ENCODE results near the gene SNX4. TPM values are rescaled to one million over a fixed set of nuclear protein-coding genes. Genes with fewer than 3 reads are reported as not detected.

The SNX4 gene
- total and polyA plus RNA-seq, 3 donors from 2014 or later, result 22.8 to 67.2 (median 60.7) TPM

DNA sequence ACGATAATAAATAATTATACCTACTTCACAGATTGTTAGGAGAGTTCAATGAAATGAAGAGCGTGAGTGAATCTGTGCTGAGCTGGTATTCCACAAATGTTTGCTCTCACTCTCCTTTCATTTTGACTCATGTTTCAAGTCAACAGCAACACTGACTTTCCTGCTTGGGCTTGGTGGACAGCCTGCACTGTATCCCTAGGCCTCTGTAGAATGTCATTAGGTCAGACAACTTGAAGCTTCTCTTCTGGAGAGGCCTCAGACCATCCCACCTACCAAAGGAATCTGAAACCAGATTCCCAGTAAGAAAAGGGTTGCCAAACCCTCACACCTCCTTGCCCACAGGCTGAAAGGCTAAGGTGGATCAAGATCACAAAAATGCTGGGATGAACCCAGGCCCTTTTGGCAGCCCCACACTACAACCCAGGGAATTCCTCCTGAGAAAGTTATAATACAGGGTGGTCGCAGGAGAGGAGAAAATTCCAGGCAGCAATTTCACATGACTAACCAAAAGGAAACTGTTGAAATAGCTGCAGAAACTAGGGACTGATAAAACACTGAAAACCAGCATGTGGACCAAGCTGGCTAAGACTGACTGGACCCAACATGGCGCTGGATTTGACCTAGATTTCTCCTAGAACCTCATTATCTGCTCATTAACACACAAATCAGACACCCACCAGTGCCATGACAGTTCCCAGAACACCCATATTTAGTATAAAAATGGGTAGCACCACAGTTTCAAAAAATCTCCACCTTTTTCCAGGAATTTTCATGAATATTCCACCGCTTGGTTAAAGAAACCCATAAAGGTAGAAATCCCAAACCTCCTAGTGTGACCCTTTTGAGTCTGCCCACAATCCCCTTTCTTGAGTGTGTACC lies 87.9 kb downstream of the SNX4 start:
- no peak overlapping the region for H3K4me3 ChIP-seq
- intact Hi-C loops (cut with DNase I; ENCODE audit: low total_unique reads), result loop anchor here (10.0 kb wide), 1 partner anchor 667 kb away; no protein-coding TSS in a partner anchor
- TF ChIP-seq, protein P1, sequence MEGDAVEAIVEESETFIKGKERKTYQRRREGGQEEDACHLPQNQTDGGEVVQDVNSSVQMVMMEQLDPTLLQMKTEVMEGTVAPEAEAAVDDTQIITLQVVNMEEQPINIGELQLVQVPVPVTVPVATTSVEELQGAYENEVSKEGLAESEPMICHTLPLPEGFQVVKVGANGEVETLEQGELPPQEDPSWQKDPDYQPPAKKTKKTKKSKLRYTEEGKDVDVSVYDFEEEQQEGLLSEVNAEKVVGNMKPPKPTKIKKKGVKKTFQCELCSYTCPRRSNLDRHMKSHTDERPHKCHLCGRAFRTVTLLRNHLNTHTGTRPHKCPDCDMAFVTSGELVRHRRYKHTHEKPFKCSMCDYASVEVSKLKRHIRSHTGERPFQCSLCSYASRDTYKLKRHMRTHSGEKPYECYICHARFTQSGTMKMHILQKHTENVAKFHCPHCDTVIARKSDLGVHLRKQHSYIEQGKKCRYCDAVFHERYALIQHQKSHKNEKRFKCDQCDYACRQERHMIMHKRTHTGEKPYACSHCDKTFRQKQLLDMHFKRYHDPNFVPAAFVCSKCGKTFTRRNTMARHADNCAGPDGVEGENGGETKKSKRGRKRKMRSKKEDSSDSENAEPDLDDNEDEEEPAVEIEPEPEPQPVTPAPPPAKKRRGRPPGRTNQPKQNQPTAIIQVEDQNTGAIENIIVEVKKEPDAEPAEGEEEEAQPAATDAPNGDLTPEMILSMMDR (IDR thresholded peaks at IDR 0.05), result no peak
- no peak for TF ChIP-seq POLR2A (IDR thresholded peaks at IDR 0.05)
- H3K9me3 ChIP-seq, result no peaks in the 10 kb centered on the region
- H3K27me3 ChIP-seq, result no peaks in the 10 kb centered on the region
- H3K27ac ChIP-seq, result no peak overlapping the region
- no peaks in the 10 kb centered on the region for H3K4me1 ChIP-seq
- no peaks in the 10 kb centered on the region for H3K36me3 ChIP-seq (ENCODE audit: low read depth, missing control alignments)
- 94 to 95% methylated on average over 5 of the region's 5 CpGs for WGBS, 2 donors
- DNase-seq, result no peak

DNA sequence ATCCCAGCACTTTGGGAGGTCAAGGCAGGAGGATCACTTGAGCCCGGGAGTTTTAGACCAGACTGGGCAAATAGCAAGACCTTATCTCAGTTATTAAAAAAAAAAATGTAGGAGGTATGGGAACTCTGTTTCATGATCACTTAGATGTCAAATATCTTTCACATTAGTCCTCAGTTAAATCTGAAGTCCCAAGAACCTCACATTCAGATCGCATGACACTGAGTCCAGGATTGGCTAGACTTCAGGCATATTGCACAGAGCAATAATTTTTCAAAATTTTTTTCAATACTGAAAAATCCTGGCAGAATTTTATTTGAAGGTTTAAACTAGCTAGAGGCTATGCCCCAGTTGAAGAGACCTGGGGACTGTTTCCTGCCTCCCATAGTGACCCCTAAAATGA lies 88.6 kb downstream of the SNX4 start:
- DNase-seq, result no peak
- WGBS, 2 donors, result 94 to 95% methylated on average over 2 of the region's 2 CpGs

DNA sequence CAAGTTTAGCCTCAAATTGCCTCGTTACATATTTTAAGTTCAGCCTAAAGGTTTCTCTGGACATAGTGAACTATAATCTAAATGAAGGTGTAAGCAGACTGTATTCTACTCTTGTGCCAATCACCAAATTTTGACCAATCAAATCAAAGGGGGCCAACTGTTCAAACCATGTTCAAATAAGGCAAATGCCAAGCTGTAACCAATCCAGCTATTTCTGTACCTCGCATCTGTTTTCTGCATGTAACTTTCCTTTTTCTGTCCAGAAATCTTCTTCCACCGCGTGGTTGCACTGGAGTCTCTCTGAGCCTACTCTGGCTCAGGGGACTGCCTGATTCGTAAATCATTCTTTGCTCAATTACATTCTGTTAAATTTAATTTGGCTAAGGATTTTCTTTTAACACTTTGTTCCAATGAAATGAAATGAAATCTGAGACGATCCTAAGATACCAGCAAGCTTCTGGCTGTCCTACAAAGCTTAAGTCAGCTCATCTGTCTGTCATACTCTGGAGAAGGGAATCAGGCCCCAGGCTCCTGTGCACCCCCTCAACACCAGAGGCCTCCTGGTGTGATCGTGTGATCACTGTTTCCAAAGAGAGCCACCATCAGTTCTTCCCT lies 91.7 kb downstream of the SNX4 start:
- intact Hi-C loops (cut with DNase I; ENCODE audit: low total_unique reads), result no loop called here
- WGBS, 2 donors, result 79 to 82% methylated on average over 7 of the region's 7 CpGs
- no peak for DNase-seq
- TF ChIP-seq POLR2A (IDR thresholded peaks at IDR 0.05), result no peak
- TF ChIP-seq, protein P1 (IDR thresholded peaks at IDR 0.05), result no peak
- no peak overlapping the region for H3K4me3 ChIP-seq
- H3K27me3 ChIP-seq, result no peaks in the 10 kb centered on the region
- no peak overlapping the region for H3K27ac ChIP-seq
- H3K4me1 ChIP-seq, result no peaks in the 10 kb centered on the region
- H3K36me3 ChIP-seq (ENCODE audit: low read depth, missing control alignments), result no peaks in the 10 kb centered on the region
- no peaks in the 10 kb centered on the region for H3K9me3 ChIP-seq

More for the DNA sequence above, 88.6 kb downstream of the SNX4 start:
- no peak overlapping the region for H3K4me3 ChIP-seq
- no peaks in the 10 kb centered on the region for H3K36me3 ChIP-seq (ENCODE audit: low read depth, missing control alignments)
- TF ChIP-seq, protein P1 (IDR thresholded peaks at IDR 0.05), result no peak
- no peak for TF ChIP-seq POLR2A (IDR thresholded peaks at IDR 0.05)
- H3K27ac ChIP-seq, result no peak overlapping the region
- no peaks in the 10 kb centered on the region for H3K4me1 ChIP-seq
- intact Hi-C loops (cut with DNase I; ENCODE audit: low total_unique reads), result loop anchor here (10.0 kb wide), 1 partner anchor 667 kb away; no protein-coding TSS in a partner anchor
- H3K27me3 ChIP-seq, result no peaks in the 10 kb centered on the region
- no peaks in the 10 kb centered on the region for H3K9me3 ChIP-seq

DNA sequence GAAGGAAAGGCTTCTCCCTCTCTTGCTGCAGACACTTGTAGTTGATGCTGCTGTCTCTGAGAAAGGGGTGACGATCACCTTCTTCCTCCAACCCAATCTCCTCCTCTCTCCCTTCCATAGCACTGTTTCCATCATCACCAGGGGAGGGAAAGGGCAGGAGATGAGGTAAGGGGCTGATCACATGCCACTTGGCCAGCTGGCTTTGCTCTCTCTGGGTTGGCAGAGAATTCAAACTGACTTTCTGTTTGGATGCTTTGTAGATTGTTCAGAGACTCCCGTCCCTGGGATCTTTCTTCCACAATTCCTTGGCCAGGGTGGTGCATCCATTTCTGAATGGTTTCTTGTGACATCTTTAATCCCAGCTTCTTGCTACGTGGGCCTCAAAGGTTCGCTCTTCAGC lies 101.7 kb downstream of the SNX4 start:
- Histone ChIP-seq H3K27me3 (no peaks in the 10 kb centered on the region), H3K4me1 (no peaks in the 10 kb centered on the region), H3K4me3 (no peak overlapping the region), H3K36me3 (ENCODE audit: low read depth, missing control alignments) (no peaks in the 10 kb centered on the region), H3K27ac (no peak overlapping the region), H3K9me3 (no peaks in the 10 kb centered on the region)
- TF ChIP-seq, protein P1 (IDR thresholded peaks at IDR 0.05), result no peak
- no peak for TF ChIP-seq POLR2A (IDR thresholded peaks at IDR 0.05)
- no peak for DNase-seq
- 79 to 88% methylated on average over 4 of the region's 4 CpGs for WGBS, 2 donors
- intact Hi-C loops (cut with DNase I; ENCODE audit: low total_unique reads), result no loop called here

Measured in testis (tissue), 3 donors.